OCI-M2 (cell line): ENCODE results near the gene COL26A1.
A peak's percentile ranks its signal among the peaks of the same experiment; 100 is the strongest.
"Not testable (repeated sequence)": the region's sequence is repeated elsewhere in the genome, so short reads cannot be mapped to it uniquely, and the experiment has no call there.

Experiments used
- DNase-seq: peaks from one replicate; lab custom pipeline; 2025; ENCODE audit not compliant: unreplicated experiment; lab: John Stamatoyannopoulos, UW

The COL26A1 gene

DNA sequence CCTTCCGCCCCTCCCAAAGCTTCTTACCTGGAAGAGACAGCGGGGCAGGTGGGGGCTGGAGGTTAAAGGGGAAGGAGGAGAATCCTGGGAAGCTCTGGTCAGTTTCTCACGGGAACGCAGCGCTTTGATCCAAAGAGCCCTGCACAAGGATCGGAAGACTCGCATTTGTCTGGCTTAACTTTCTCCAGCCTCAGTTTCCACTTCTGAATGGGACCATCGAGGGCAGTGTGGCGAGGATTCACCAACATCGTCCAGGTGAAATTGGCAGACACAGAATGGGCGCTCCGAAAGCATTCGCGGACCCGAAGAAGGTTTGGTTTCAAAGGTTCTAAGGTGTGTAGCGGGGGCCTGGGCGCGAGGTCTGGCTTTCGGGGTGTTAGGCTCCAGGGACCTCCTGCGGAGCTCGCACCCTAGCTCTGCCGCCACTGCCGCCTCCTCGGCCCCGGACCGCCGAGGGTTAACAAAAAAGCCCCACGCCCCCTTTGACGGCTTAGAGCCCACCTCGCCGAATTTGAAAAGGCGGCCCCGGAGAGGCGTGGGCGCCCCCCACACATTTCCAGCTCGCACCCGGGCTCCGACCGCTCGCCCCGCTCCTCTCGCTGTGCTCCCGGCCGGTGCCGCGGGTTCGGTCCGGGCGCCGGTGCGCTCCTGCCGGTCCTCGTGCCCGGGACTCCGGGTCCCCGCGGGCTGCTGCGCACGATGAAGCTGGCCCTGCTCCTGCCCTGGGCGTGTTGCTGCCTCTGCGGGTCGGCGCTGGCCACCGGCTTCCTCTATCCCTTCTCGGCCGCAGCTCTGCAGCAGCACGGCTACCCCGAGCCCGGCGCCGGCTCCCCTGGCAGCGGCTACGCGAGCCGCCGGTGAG, at the start of gene COL26A1:
Gene COL26A1, plus strand, starts transcription at position 542 of the 862 bp plus-strand sequence. Its CDS starts 158 bp downstream, at position 700.
- no peak for DNase-seq

DNA sequence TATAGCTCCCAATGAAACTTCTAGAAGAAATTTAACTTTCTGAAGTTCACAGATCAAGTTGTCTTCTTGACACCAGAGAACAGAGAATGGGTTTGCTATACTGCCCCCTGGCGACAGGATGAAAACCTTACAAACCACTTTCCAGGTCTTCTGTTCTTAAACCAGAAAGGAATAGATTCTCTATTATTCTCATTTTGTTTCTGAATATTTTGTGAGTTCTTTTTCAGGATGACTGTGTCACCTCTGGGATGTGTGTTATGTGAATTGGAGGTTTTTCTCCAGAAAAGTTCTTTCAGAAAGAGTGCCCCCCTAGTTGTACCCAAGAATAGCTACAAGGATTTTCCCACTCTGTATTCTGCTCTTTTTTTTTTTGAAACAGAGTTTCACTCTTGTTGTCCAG, 47.3 kb upstream of the COL26A1 start:
- DNase-seq = no peak

DNA sequence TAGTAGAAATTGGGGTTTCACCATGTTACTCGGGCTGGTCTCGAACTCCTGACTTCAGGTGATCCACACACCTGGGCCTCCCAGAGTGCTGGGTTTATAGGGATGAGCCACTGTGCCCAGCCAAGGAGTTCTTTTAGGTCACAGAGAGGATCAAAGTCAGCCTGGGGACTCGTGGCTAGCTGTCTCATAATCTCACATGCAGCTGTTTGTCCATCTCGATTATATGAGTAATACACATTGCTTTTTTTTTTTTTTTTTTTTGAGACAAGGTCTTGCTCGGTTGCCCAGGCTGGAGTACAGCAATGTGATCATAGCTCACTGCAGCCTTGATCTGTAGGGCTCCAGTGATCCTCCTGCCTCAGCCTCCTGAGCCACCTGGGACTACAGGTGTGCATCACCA, 43.3 kb upstream of the COL26A1 start:
- DNase-seq = no peak

DNA sequence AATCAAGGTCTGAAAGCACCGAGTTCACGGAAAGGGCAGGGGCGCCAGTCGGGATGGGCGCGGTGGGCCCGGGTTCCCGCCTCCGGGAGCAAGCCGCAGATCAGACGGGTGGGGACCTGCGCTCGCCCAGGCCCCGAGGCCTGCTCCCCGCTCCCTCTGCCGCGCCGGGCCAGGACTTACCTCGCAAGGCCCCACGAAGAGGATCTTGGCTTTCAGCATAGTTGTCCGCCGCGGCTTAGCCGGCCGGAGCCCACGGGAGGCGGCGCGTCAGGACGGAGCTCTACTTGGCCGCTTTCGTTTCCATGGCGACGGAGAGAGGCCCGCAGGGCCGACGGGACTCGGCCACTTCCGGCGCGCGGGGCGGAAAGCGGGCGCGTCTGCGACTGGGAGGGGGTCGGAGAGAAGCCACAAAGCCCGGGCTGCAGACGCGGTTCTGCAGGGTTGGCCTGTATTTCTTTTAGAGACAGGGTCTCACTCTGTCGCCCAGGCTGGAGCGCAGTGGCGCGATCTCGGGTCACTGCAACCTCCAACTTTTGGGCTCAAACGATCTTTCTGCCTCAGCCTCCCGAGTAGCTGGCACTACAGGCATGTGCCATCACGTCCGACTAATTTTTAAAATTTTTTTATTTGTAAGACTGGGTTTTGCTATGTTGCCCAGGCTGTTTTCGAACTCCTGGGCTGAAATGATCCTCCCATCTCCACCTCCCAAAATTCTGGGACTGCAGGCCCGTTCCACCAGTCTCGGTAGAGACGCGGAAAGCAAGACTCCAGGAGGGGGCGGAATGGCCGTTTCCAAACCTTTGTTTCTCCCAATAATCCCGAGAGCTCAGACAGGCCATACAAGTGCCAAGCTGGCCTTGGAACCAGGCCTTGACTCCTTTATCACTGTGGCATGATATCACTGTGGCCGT, 40.9 kb upstream of the COL26A1 start, which contains the start of gene IFT22:
Gene IFT22, minus strand, starts transcription at position 322 of the 911 bp plus-strand sequence. Its CDS starts 103 bp downstream, at position 219.
- peak; percentile 9 for DNase-seq

DNA sequence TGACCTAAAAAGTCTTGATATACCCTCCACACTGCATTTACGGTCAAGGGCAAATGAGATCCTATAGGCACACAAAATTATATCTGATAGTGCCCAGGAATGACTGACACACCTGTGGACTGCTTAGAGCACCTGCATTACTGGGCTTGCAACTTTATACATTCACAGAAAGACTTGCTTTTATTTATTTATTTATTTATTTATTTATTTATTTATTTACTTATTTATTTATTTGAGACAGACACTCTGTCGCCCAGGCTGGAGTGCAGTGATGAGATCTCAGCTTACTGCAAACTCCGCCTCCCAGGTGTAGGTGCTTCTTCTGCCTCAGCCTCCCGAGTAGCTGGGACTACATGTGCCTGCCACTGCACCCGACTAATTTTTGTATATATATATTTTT, 34.5 kb upstream of the COL26A1 start:
- DNase-seq = no peak

DNA sequence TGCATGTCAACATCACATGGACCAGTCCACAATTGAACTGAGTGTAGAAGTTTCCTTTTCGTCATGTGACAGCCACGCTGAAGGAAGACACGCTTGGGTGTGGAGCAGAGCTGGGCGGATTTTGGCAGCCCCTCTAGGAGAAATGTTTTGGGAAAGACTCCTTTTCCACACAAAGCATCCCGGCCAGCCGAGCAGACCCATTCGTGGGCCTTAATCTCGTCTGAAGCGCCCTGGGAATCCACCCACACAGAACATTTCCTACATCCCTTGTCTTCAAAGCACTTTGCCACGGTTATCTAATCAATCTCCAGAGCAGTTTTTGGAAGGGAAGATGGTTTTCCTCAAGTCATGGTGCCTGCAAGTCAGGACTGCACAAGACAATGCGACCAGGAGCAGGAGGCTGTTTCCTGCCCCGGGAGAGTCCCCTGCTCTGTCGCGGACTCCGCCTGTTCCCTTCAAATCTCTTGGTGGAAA, 32.6 kb upstream of the COL26A1 start:
- DNase-seq = no peak

DNA sequence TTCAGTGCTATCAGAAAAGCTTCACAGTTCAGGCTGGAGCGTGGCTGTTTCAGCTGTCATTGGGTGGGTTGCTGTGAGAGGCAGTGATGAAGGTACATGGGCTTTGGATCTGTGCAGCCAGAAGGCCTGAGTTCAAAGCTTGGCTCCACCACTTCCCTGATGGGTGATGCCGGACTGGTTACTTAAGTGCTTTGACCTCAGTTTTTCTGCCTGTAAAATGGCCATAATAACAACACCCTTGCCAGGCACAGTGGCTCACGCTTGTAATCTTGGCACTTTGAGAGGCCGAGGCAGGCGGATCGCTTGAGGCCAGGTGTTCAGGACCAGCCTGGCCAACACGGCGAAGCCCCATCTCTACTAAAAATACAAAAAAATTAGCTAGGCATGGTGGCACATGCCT, 30.6 kb upstream of the COL26A1 start:
- DNase-seq = no peak

DNA sequence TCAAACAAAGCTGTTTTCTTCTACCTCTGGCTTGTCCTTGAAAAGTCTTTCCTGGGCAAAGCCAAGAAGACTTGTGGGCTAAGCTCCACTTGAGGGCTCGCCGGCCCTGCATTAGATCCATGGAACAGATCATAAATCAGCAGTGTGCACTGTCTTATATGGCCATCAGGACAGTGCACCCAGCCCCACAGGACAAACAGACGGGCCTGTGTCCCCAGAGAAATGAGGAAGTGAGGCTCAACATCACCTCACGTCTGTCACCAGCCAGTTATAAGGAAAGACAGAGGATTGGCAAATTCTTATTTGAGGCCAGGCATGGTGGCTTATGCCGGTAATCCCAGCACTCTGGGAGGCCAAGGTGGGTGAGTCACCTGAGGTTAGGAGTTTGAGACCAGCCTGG, 28.8 kb upstream of the COL26A1 start:
- no peak for DNase-seq

DNA sequence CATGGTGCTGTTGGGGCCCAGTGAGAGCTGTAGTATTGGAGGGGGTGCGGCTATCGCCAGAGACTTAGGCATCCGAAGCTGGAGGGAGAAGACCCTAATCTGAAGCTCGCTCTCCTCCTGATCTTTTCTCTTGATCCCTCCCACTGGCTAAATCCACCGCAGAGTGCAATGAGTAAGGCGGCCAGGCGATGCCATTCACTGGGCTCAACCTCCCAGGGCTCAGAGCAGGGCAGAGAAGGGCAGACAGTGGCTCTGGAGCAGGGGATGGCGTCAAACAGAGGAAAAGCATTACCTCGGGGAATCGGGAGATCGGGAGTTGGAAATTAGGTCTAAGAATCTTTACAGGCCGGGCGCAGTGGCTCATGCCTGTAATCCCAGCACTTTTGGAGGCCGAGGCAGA, 22.3 kb upstream of the COL26A1 start:
- no peak for DNase-seq

DNA sequence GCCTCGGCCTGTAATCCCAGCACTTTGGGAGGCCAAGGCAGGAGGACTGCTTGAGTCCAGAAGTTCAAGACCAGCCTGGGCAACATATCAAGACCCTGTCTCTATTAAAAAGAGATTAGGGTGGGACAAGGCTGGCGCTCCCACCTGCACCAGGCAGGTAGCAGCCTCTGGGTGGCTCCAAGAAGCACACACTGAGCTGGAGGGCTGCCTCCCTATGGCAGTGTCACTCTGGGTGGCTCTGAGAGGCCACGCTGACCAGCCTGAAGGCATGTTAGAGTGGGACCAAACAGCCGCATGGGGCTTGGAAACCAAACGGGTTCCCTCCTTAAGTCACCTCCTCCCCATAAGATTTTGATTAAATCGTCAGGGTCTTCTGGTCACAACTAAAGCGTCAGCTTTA, 19.8 kb upstream of the COL26A1 start:
- no peak for DNase-seq

DNA sequence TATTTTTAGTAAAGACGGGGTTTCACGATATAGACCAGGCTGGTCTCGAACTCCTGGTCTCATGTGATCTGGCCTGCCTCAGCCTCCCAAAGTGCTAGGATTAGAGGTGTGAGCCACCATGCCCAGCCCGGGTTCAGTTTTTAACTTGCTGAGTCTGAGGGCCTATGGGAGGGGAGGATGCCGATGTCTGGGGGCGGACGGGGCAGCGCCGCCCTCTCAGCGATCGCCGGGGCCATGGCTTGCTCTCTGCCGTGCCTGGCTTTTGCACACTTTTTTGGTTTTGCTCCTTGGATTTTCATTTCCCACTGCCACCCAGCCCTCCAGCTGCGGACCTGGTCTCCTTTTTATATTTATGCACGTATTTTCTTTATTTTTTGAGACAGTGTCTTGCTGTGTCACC, 15.2 kb upstream of the COL26A1 start:
- DNase-seq = no peak

DNA sequence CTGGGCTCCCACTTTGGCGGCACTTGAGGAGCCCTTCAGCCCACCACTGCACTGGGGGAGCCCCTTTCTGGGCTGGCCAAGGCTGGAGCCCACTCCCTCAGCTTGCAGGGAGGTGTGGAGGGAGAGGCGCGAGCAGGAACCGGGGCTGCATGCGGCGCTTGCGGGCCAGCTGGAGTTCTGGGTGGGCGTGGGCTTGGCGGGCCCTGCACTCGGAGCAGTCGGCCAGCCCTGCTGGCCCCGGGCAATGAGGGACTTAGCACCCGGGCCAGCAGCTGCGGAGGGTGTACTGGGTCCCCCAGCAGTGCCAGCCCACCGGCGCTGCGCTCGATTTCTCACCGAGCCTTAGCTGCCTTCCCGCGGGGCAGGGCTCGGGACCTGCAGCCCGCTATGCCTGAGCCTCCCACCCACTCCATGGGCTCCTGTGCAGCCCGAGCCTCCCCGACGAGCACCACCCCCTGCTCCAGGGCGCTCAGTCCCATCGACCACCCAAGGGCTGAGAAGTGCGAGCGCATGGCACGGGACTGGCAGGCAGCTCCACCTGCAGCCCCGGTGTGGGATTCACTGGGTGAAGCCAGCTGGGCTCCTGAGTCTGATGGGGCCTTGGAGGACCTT, 14.1 kb upstream of the COL26A1 start:
- DNase-seq = not testable (repeated sequence)

DNA sequence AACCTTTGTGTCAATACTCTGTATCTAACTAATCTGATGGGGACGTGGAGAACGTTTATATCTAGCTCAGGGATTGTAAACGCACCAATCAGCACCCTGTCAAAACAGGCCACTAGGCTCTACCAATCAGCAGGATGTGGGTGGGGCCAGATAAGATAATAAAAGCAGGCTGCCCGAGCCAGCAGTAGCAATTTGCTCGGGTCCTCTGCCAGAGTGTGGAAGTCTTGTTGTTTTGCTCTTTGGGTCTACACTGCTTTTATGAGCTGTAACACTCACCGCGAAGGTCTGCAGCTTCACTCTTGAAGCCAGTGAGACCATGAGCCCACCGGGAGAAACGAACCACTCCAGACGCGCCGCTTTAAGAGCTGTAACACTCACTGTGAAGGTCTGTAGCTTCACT, 13.4 kb upstream of the COL26A1 start:
- not testable (repeated sequence) for DNase-seq

DNA sequence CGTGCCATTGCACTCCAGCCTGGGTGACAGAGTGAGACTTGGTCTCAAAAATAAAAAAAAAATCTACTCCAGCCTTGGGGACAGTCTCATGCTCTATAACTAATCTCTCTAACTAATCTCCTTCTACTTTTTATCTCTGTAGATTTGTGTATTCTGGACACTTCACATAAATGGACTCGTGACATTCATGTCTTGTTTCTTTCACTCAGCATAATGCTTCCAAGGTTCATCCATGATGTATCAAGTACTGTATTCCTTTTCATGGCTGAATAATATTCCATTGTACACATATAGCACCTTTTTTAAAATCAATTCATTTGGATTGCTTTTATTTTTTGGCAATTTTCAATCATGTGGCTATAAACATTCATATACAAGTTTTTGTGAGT, 9.8 kb upstream of the COL26A1 start:
- no peak for DNase-seq

DNA sequence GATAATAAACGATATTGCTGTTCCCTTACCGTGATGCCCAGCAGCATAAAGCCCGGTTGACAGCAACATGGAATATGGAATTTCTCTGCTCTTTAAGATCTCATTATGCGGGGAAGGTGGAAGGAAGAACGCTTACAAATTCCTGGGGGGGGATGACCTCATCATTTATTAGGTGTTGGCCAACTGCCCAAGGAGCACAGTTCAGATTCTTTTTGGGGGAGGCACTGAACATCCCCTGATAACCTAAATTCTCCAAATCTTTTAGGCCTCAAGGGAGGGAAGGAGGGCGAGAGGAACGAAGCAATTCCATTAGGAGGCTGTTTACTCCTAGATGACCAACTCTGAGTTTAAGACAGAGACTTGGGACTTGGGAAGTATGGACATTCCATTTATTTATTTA, 5.2 kb upstream of the COL26A1 start:
- no peak for DNase-seq

DNA sequence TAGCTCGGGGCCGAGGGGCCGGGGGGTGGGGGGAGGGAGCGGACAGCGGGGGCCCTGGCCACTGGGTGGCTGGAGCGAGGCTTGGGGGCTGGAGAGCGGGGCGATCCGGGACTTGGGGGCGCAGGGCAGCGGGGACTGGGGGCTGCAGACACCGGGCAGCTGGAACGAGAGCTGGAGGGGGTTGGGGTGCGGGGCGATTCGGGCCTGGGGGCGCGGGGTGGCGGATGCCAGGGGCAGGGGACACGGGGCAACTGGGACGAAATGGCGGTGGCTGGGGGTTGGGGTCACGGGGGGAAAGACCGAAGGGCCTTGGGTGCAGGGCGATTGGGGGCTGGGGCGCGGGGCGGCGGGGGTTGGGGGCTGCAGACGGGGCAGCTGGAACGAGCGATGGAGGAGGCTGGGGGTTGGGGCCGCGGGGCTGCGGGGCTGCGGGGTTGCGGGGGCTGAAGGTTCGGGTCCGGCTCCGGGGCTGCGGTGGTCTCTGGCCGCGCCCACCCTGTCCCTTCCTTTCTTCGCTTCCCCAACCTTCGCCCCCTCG, 590 bp downstream of the COL26A1 start:
- DNase-seq = no peak

DNA sequence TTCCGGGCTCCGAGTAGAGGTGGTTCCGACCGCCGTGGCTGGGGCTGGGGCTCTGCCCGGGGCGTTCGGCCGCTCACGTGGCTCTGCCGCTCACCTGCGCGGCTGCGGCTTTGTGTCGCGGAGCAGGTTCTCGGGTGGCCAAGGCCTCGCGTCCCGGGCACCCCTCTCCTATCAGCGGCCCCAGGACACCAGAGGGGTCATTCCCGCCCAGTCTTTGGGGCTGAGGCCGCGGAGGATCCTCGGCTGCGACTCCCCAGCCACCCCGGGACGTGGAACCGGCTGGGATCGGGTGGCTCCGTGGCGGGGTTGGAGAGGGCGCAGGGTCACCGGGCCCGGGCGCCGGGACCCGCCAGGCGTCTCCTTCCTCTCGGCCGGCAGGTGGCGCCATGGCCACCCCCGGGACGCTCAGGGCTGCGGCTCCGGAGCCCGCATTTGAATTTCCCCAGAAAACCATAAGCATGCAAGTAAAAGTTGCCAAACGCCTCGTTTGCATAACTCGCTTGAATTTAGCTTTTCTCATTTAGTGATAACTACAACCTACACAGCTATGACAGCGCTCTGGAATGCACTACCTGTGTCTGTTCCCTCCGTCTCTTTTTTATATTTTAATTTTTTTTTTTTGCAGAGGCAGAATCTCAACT, 1.2 kb downstream of the COL26A1 start:
- no peak for DNase-seq

DNA sequence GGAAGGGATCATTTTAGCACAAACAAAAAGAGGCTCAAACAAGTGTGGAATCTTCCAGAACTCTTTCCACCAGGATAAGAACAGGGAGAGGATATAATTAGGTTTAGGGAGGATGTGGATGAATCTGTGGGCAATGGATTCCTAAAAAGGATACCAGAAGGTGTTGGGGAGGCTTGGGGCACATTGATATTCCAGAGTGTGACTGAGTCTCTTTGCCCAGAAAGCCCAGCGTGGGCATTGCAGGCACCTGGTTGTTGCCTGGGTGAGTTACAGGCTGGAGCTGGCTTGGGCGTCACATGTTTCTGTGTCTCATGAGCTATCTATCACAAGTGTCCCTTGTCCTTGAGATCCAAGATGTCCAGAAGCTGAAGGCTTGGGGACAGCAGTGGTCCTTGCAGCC, 3.3 kb downstream of the COL26A1 start:
- no peak for DNase-seq

DNA sequence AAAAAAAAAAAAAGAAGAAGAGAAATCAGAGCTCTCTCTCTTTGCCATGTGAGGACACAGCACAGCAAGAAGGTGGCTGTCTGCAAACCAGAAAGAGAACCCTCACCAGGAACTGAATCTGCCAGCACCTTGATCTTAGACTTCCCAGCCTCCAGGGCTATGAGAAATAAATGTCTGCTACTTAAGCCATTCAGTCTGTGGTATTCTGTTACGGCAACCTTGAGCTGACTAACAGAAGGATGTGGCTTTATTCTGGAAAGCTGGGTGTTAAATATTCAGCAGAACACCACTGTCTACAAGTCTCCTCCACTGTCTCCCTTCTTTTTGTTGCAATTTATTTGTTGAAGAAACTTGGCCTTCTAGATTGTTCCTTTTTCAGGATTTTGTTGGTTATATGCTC, 5.0 kb downstream of the COL26A1 start:
- DNase-seq = no peak

DNA sequence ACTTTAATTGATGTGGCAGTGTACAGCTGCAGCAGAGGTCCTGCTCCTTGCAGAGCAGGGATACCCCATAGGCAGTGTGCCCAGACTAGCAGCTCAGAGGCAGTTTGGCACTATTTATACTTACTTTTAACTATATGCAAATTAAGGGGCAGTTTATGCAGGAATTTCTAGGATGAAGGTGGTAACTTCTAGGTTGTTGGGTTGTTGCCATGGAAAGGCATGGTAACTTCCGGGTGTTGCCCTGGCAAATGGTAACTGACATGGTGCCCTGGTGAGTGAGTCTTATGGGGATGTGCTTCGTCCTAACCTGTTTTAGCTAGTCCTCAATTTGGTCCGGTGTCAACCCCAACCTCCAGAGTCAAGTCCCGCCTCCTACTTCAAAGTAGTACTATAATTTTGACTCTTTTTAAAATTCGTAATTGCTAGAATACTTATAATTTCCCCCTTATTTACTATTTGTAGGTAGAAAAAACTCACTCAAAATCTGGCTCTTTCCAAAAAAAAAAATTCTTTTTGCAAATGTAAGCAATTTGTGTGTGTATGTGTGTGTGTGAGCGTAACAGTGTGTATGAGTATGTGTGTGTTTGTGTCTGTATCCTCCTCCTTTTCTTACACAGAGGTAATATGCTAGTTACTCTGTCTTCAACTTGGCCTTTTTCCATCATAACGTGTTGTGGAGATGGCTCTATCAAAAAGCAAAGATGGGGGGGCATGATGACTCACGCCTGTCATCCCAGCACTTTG, 5.9 kb downstream of the COL26A1 start:
- no peak for DNase-seq
